ENCODE data around the gene PRDX6.
A peak's percentile ranks its signal among the peaks of the same experiment; 100 is the strongest.
"Not testable (repeated sequence)": the region's sequence is repeated elsewhere in the genome, so short reads cannot be mapped to it uniquely, and the experiment has no call there.

The PRDX6 gene

DNA sequence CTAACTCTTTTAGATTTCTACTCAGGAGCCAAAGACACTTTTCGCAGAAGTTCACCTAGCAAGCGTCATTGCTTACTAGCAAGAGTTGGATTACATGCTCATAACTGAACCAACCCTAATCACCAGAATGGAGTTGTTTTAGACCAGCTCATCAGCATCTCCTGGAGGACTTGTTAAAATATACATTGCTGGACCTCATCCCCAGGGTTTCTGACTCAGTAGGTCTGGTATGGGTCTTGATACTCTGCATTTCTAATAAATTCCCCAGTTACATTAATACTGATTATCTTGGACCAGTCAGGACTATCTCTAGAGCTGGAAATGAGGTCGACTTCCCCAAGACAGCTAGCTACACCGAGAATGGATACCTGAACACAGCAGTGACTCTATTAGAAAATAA is 9.7 kb upstream of the PRDX6 start:
- Histone ChIP-seq H3K36me3 (ENCODE audit: insufficient read depth, low read length) (peaks cover 13% of the 10 kb centered on the region), H3K27ac (ENCODE audit: low read depth, low read length) (no peak overlapping the region), H3K4me1 (ENCODE audit: control insufficient read depth, insufficient read depth, low read length, unreplicated experiment) (no peaks in the 10 kb centered on the region), H3K79me2 (ENCODE audit: control insufficient read depth, insufficient read depth, low read length, unreplicated experiment) (peaks cover 3% of the 10 kb centered on the region), H3K27me3 (ENCODE audit: insufficient read depth, low read length) (no peaks in the 10 kb centered on the region), H2AFZ (ENCODE audit: low read length, unreplicated experiment) (no peak overlapping the region), H3K4me3 (ENCODE audit: low read depth, low read length) (no peak overlapping the region)

DNA sequence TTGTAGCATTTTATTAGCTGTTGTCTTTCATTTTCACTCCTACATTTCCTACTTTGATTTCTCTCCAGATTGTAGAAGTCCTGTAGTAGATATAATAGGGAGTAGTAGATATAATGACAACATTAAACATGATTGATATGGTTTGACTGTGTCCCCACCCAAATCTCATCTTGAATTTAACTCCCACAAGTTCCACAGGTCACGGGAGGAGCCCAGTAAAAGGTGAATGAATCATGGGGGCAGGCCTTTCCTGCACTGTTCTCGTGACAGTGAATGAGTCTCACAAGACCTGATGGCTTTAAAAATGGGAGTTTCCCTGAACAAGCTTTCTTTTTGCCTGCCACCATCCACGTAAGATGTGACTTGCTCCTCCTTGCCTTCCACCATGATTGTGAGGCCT is 7.5 kb upstream of the PRDX6 start:
- H3K4me1 ChIP-seq (ENCODE audit: control insufficient read depth, insufficient read depth, low read length, unreplicated experiment): peaks cover 16% of the 10 kb centered on the region
- peaks cover 13% of the 10 kb centered on the region for H3K36me3 ChIP-seq (ENCODE audit: insufficient read depth, low read length)
- peaks cover 11% of the 10 kb centered on the region for H3K79me2 ChIP-seq (ENCODE audit: control insufficient read depth, insufficient read depth, low read length, unreplicated experiment)
- no peaks in the 10 kb centered on the region for H3K27me3 ChIP-seq (ENCODE audit: insufficient read depth, low read length)
- no peak overlapping the region for H3K4me3 ChIP-seq (ENCODE audit: low read depth, low read length)
- no peak overlapping the region for H3K27ac ChIP-seq (ENCODE audit: low read depth, low read length)
- H2AFZ ChIP-seq (ENCODE audit: low read length, unreplicated experiment): no peak overlapping the region

DNA sequence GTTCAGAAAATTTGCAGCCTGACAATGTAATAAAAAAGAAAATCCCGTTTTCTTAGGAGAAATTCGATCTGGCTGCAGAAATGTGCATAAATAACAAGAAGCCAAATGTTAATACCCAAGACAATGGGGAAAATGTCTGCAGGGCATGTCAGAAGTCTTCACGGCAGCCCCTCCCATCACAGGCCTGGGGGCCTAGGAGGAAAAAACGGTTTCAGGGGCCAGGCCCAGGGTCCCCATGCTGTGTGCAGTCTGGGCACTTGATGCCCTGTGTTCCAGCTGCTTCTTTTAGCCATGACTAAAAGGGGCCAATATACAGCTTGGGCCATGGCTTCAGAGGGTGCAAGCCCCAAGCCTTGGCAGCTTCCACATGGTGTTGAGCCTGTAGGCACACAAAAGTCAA is 6.5 kb upstream of the PRDX6 start:
- Histone ChIP-seq H3K27me3 (ENCODE audit: insufficient read depth, low read length) (no peaks in the 10 kb centered on the region), H3K79me2 (ENCODE audit: control insufficient read depth, insufficient read depth, low read length, unreplicated experiment) (peaks cover 20% of the 10 kb centered on the region), H2AFZ (ENCODE audit: low read length, unreplicated experiment) (no peak overlapping the region), H3K27ac (ENCODE audit: low read depth, low read length) (no peak overlapping the region), H3K4me3 (ENCODE audit: low read depth, low read length) (no peak overlapping the region), H3K4me1 (ENCODE audit: control insufficient read depth, insufficient read depth, low read length, unreplicated experiment) (peaks cover 23% of the 10 kb centered on the region), H3K36me3 (ENCODE audit: insufficient read depth, low read length) (peaks cover 13% of the 10 kb centered on the region)

DNA sequence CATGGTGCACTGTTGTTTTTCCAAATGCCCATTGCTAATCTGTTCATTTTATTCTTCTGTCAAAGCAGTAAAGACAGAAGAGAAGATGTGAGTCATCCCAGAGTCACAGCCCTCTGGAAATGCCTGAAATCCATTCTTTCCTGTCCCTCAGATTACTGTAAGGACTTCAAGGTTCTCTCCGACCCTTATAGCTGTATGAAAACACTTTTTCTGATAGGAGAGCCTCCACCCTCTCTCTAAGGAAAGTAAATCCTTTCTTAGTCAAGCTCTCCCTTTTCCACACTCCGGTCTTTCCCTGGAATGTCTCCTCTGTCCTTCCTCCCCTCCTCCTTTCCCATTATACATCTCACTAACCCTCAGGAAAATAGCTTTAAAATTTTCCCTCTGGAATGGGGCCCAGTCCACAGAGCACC is 3.5 kb upstream of the PRDX6 start:
- H3K79me2 ChIP-seq (ENCODE audit: control insufficient read depth, insufficient read depth, low read length, unreplicated experiment): peaks cover 41% of the 10 kb centered on the region
- peak overlapping the region; percentile 46 for H2AFZ ChIP-seq (ENCODE audit: low read length, unreplicated experiment)
- H3K27ac ChIP-seq (ENCODE audit: low read depth, low read length): peak overlapping the region; percentile 75

DNA sequence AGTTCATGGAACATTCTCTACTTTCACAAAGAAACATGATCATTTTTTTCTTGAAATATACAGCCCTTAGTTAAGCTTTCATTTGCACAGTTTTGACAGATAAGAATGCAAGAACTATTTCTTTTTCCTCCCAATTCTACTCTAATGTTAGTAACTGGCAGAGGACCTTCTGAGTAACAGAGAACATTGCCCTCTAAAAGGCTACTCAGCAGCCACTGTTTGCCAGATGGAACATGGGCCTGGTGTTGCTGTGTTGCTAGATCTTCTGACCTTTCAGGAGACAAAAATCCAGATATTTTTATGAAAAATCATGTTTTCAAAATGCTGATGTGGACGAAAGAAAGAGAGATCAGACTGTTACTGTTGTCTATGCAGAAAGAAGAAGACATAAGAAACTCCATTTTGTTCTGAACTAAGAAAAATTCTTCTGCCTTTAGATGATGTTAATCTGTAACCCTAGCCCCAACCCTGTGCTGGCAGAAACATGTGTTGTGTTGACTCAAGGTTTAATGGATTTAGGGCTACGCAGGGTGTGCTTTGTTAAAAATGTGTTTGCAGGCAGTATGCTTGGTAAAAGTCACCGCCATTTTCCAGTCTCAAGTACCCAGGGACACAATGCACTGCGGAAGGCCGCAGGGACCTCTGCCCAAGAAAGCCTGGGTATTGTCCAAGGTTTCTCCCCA is 2.9 kb upstream of the PRDX6 start:
- Histone ChIP-seq H3K36me3 (ENCODE audit: insufficient read depth, low read length) (peaks cover 13% of the 10 kb centered on the region), H3K27ac (ENCODE audit: low read depth, low read length) (peak overlapping the region; percentile 75), H3K27me3 (ENCODE audit: insufficient read depth, low read length) (no peaks in the 10 kb centered on the region), H3K4me3 (ENCODE audit: low read depth, low read length) (peak overlapping the region; percentile 91), H3K79me2 (ENCODE audit: control insufficient read depth, insufficient read depth, low read length, unreplicated experiment) (peaks cover 48% of the 10 kb centered on the region), H3K4me1 (ENCODE audit: control insufficient read depth, insufficient read depth, low read length, unreplicated experiment) (peaks cover 30% of the 10 kb centered on the region), H2AFZ (ENCODE audit: low read length, unreplicated experiment) (no peak overlapping the region)

More for the DNA sequence above, 3.5 kb upstream of the PRDX6 start:
- Histone ChIP-seq H3K36me3 (ENCODE audit: insufficient read depth, low read length) (peaks cover 13% of the 10 kb centered on the region), H3K4me1 (ENCODE audit: control insufficient read depth, insufficient read depth, low read length, unreplicated experiment) (peaks cover 23% of the 10 kb centered on the region), H3K27me3 (ENCODE audit: insufficient read depth, low read length) (no peaks in the 10 kb centered on the region), H3K4me3 (ENCODE audit: low read depth, low read length) (peak overlapping the region; percentile 55)

DNA sequence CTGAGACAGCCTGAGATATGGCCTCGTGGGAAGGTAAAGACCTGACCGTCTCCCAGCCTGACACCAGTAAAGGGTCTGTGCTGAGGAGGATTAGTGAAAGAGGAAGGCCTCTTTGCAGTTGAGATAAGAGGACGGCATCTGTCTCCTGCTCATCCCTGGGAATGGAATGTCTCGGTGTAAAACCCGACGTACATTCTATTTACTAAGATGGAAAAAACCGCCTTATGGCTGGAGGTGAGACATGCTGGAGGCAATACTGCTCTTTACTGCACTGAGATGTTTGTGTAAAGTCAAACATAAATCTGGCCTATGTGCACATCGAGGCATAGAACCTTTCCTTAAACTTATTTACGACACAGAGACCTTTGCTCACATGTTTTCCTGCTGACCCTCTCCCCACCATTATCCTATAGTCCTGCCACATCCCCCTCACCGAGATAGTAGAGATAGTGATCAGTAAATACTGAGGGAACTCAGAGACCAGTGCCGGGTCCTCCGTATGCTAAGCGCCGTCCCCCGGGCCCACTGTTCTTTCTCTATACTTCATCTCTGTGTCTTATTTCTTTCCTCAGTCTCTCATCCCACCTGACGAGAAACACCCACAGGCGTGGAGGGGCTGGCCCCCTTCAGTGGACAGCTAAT is 2.2 kb upstream of the PRDX6 start:
- not testable (repeated sequence) for H2AFZ ChIP-seq (ENCODE audit: low read length, unreplicated experiment); H3K27me3 ChIP-seq (ENCODE audit: insufficient read depth, low read length)
- peak overlapping the region; percentile 91 for H3K4me3 ChIP-seq (ENCODE audit: low read depth, low read length)
- H3K4me1 ChIP-seq (ENCODE audit: control insufficient read depth, insufficient read depth, low read length, unreplicated experiment): peaks cover 36% of the 10 kb centered on the region
- H3K36me3 ChIP-seq (ENCODE audit: insufficient read depth, low read length): peaks cover 17% of the 10 kb centered on the region
- peaks cover 54% of the 10 kb centered on the region for H3K79me2 ChIP-seq (ENCODE audit: control insufficient read depth, insufficient read depth, low read length, unreplicated experiment)
- H3K27ac ChIP-seq (ENCODE audit: low read depth, low read length): peak overlapping the region; percentile 76

DNA sequence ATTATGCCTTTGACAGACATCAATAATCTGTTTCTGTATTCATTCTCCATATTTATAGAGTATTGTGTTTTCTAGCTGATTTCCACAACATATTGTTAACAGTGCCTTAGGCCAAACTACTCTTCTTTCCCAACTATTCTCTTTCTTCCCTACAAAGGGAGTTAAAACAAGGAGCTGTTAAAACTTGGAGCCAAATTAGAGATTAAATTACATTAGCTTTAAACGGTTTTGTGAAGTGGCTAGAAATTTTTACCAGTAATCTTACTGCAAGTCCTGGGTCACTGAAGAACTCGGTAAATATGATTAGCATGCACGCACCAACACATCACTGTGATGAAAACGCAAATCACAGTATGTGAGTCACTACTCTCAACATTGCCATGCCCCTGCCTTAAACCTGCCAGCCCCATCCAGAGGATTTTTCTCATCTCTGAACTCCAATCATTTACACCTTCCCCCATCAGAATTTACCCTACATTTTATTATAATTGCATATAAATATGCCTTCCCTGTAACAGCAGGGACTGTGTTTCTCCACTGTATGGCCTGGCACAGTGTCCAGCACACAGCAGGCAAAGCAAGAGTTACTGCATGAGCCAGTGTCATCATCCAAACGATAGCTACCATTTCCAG is 1.5 kb upstream of the PRDX6 start:
- peaks cover 62% of the 10 kb centered on the region for H3K79me2 ChIP-seq (ENCODE audit: control insufficient read depth, insufficient read depth, low read length, unreplicated experiment)
- H3K4me1 ChIP-seq (ENCODE audit: control insufficient read depth, insufficient read depth, low read length, unreplicated experiment): peaks cover 43% of the 10 kb centered on the region
- H3K27ac ChIP-seq (ENCODE audit: low read depth, low read length): peak overlapping the region; percentile 76
- H3K4me3 ChIP-seq (ENCODE audit: low read depth, low read length): peak overlapping the region; percentile 91
- H2AFZ ChIP-seq (ENCODE audit: low read length, unreplicated experiment): peak overlapping the region; percentile 11
- peaks cover 20% of the 10 kb centered on the region for H3K36me3 ChIP-seq (ENCODE audit: insufficient read depth, low read length)
- H3K27me3 ChIP-seq (ENCODE audit: insufficient read depth, low read length): no peaks in the 10 kb centered on the region

DNA sequence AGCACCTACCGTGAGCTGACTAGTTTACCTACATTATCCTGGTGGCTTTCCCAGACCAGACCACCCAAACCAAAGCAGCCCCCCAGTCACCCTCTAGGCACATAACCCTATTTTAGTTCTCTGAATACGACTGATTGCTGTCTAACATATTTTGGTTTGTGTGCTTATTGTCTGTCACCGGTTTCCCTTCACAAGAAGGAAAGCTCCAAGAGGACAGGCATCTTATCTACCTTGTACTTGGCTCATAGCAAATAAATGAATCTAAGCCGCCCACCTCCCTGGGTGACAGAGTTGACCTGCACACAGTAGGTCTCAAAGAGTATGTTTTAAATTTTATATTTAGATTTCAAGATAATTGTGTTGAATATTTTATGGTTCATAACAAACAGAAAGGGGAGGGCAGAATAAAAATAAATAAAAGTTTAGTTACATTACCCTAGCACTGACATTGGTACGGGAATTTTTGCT is 904 bp upstream of the PRDX6 start:
- peak overlapping the region; percentile 91 for H3K4me3 ChIP-seq (ENCODE audit: low read depth, low read length)
- peak overlapping the region; percentile 78 for H2AFZ ChIP-seq (ENCODE audit: low read length, unreplicated experiment)
- peaks cover 43% of the 10 kb centered on the region for H3K4me1 ChIP-seq (ENCODE audit: control insufficient read depth, insufficient read depth, low read length, unreplicated experiment)
- H3K79me2 ChIP-seq (ENCODE audit: control insufficient read depth, insufficient read depth, low read length, unreplicated experiment): peaks cover 68% of the 10 kb centered on the region
- H3K27ac ChIP-seq (ENCODE audit: low read depth, low read length): peak overlapping the region; percentile 76
- peaks cover 23% of the 10 kb centered on the region for H3K36me3 ChIP-seq (ENCODE audit: insufficient read depth, low read length)
- H3K27me3 ChIP-seq (ENCODE audit: insufficient read depth, low read length): no peaks in the 10 kb centered on the region

DNA sequence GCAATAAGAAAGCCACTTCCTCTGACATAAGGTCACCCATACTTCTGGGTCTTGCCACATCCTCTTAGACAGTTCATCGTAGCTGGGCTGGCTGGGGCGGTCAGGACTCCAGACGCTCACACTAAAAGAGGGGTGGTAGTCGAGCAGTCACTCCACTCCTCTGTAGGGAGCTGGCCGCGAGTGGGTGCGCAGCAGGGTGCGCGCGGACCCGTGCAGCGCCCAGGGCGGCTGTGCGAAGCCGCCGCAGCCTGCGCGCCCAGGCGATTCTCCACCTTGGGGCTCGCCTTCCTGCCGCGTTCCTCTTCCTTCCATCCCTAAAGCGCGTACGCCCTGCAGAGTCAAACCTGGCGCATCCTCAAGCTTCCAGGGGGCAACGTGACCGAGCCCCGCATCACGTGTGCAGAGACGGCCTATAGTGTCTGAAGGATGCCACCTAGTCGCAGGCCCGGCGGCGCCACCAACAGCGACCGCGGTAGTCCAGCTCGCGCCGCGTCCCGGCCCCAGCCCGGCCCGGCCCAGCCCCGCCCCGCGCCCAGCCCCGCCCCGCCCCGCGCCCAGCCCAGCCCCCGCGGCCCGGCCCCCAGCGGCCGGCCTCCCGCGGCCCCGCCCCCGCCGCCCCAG is 360 bp upstream of the PRDX6 start:
- peak overlapping the region; percentile 78 for H2AFZ ChIP-seq (ENCODE audit: low read length, unreplicated experiment)
- peaks cover 43% of the 10 kb centered on the region for H3K4me1 ChIP-seq (ENCODE audit: control insufficient read depth, insufficient read depth, low read length, unreplicated experiment)
- peaks cover 73% of the 10 kb centered on the region for H3K79me2 ChIP-seq (ENCODE audit: control insufficient read depth, insufficient read depth, low read length, unreplicated experiment)
- peak overlapping the region; percentile 76 for H3K27ac ChIP-seq (ENCODE audit: low read depth, low read length)
- H3K27me3 ChIP-seq (ENCODE audit: insufficient read depth, low read length): no peaks in the 10 kb centered on the region
- peaks cover 26% of the 10 kb centered on the region for H3K36me3 ChIP-seq (ENCODE audit: insufficient read depth, low read length)
- H3K4me3 ChIP-seq (ENCODE audit: low read depth, low read length): peak overlapping the region; percentile 91

DNA sequence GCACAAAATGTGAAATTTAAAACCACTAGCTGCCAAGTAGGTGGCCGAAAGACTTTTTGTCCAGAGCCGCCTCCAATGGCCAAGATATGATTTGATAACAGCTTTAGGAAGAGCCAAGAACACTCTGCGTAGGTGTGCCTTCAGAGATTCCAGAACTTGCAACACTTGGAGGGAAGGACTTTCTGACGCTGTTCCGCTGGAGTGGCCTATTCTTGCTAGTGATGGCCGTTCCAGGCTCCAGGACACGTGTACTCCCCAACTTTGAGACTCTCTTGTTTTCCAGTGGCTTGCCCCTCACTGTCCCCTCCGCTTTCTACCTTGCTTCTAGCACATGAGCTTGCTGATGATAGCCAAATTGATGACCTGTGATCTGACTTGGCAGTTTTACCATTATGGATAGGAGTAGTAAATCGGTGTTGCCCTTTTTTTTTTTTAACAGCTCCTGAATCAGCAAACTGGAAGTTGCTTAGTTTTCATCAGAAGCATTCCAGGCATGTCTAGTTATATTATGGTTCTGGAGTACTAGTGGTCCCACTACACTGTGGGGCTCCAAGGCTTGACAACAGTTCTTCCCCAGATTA is 1.0 kb downstream of the PRDX6 start:
- H3K4me1 ChIP-seq (ENCODE audit: control insufficient read depth, insufficient read depth, low read length, unreplicated experiment): peaks cover 42% of the 10 kb centered on the region

More for the DNA sequence above, 1.0 kb downstream of the PRDX6 start:
- Histone ChIP-seq H3K4me3 (ENCODE audit: low read depth, low read length) (peak overlapping the region; percentile 89), H3K36me3 (ENCODE audit: insufficient read depth, low read length) (peaks cover 35% of the 10 kb centered on the region), H3K79me2 (ENCODE audit: control insufficient read depth, insufficient read depth, low read length, unreplicated experiment) (peaks cover 76% of the 10 kb centered on the region), H2AFZ (ENCODE audit: low read length, unreplicated experiment) (no peak overlapping the region), H3K27me3 (ENCODE audit: insufficient read depth, low read length) (no peaks in the 10 kb centered on the region), H3K27ac (ENCODE audit: low read depth, low read length) (peak overlapping the region; percentile 91)
